Measurements from ENCODE around the gene PPP2R5D.

- TF ChIP-seq NR3C1 (IDR thresholded peaks at IDR 0.05) (no peak), CTCF (IDR thresholded peaks at IDR 0.05) (no peak), HOXA7 (CRISPR knock-in tag; IDR thresholded peaks at IDR 0.05) (no peak), E2F6 (IDR thresholded peaks at IDR 0.05; ENCODE audit: borderline replicate concordance, low read depth) (no peak)
Observed at GRCh38 chr6:42978487-42978838, 5.9 kb upstream of the PPP2R5D start.
